ENCODE data around the gene PELI2.

The PELI2 gene

GRCh38 chr14:56208520-56208919 lies 90.3 kb downstream of the PELI2 start:
- DNase-seq, result no peak

DNA sequence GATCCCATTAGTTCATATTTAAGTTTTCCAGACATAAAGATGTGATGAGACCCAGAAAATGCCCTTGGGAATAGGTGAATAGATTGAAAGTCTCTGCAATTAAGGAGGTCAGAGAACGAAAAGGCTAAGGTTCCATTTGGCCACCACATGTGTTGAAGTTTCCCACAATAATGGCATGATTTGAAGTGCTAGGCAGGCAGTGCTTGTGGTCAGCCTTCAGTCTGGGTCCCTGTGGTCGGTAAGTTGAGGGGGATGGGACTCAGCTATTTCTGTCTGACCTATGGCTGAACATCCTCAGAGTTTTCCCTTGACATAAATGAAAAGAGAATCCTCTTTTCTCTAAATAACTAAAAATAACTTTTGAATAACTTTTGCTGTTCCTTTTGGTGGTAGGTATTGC lies 92.4 kb downstream of the PELI2 start:
- DNase-seq, result no peak

- no peak for DNase-seq
These were observed 92.9 kb downstream of the PELI2 start for GRCh38 chr14:56211084-56211483.

GRCh38 chr14:56211844-56212243 lies 93.6 kb downstream of the PELI2 start:
- DNase-seq, result no peak

- no peak for DNase-seq
These were observed 94.3 kb downstream of the PELI2 start for GRCh38 chr14:56212521-56212920.

GRCh38 chr14:56213306-56213705 lies 95.1 kb downstream of the PELI2 start:
- DNase-seq, result no peak

- no peak for DNase-seq
These were observed 97.0 kb downstream of the PELI2 start for GRCh38 chr14:56215180-56215579.

- peak; percentile 89 for DNase-seq
These were observed 98.6 kb downstream of the PELI2 start for GRCh38 chr14:56216626-56217379.

- no peak for DNase-seq
These were observed 99.3 kb downstream of the PELI2 start for GRCh38 chr14:56217380-56218045.

DNA sequence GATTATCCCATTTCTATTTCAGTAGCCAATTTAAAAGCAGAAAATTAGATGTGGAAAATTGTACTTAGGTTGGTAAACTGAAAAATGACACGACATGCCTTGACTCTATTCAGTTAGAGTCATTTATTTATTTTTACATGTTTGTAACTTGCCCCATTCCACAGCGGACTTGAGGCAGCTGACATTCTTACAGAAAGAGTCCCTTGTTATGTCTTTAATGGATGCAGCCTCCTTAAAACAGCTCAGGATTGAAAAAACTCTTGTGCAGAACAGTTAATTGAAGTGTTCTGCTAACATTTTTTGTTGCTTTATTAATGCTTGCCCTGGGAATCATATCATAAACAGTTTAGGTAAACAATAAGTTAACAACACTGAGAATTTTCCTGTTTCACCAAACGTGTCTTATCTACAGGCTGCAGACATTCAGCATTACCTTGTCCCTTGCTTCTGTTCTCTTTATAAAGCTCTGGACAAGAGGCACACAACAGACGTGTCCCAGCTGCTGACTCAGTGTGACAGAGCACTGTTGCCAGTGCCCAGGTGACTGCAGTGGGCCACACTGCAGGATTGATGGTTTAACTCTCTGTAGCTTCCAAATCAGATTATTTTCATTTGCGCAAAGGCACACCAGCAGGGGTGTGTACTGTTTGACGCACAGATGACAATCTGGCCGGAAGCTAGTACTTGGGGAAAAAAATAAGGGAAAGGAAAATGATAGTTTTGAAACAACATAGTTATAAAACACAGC lies 101.6 kb downstream of the PELI2 start:
- no peak for DNase-seq

- DNase-seq, result no peak
These were observed 103.3 kb downstream of the PELI2 start for GRCh38 chr14:56221382-56222128.

- DNase-seq, result peak; percentile 92
These were observed 106.0 kb downstream of the PELI2 start for GRCh38 chr14:56224229-56224628.

DNA sequence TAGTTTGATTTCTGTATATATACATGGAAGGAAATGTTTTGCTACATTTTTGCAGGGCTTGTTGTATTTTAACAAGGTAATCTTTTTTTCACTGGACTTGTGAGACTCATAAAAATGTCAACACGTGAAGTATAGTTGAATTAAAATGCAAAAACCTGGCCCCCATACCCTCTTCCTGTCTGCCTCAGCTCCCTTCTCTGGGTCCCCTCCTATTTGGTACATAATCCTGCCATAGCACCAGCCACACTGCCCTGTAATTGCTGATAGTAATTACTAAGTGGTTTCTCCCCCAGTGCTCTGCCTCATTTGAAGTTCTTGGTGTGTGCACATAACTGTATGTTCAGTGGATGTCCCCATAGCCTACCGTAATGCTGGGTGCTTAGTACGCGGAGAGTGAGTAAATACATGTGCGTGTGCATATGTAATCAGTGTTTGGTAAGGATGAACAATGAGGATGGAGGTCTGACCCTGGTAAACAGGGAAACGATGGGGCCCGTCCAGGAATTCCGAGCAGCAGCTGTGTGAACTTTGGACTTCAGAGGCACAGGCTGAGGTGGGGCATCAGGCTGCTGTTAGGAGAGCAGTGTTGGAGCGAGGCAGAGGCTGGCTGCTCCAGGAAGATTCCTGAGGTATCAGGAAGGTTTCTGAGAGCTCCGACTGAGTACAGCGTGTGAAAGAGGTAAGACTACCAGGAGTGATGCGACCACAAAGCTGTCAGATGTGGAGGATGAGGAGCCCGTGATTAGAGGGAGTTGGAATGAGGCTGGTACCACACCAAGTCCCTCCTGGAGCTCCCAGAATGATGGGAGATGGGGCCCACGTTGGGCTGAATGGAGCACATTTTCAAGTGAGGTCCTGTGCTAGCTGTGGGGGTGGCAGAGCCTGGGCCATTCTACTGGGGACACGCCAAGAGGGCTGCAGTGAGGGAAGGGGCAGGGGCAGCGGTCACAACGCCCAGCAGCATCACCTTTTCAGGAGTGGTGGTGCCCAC lies 106.8 kb downstream of the PELI2 start:
- DNase-seq, result peak; percentile 94

GRCh38 chr14:56235388-56235787 lies 117.2 kb downstream of the PELI2 start:
- no peak for DNase-seq

DNA sequence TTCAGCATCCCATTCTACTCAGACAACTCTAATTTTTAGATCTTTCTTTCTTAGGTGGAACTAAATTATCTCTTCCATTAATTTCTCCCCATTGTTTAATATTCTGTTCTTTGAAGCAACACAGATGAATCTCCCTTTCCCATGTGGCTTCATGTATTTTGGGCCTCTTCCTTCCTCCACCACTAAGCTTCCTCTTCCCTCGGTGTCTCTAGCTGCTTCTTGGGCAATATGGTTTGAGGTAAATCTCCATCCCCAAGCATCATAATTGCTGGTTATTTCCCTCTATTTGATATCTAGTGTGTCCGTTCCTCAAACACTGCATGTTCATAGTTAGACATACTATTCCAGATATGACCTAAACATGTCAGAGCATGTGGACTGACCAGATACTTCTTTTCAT lies 119.2 kb downstream of the PELI2 start:
- no peak for DNase-seq

- no peak for DNase-seq
These were observed 123.2 kb downstream of the PELI2 start for GRCh38 chr14:56241461-56241860.

GRCh38 chr14:56243110-56243509 lies 124.9 kb downstream of the PELI2 start:
- DNase-seq, result no peak

DNA sequence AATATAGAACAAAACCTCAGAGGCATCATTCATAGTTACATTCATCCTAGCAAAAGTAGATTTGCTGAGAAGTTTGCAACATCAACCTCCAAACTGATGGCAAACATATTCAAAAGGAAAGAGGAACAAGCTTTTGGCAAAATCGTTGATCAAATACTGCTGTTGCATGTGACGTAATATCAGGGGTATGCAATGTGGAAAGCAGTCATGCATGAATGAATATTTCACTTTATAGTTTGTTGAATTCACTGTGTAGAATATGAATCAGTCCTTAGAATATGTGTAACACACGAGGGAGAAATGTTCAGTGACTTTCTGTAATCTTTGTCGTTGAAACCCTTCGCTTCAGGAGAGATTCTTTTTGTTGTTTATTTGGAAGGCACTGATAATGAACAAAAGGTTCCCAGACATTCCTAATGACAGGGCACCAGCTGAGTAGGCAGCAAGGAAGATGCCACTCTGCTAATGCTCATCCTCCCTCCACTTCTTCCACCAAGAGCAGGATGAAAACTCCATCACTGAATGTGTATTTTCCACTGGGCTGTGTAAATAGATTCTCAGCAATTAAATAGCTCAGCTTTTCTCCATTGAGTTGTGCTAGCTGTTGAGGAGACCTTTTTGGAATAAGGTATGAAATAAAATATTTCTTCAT lies 126.1 kb downstream of the PELI2 start:
- DNase-seq, result no peak

GRCh38 chr14:56247495-56248200 lies 129.4 kb downstream of the PELI2 start:
- DNase-seq, result peak; percentile 34

DNA sequence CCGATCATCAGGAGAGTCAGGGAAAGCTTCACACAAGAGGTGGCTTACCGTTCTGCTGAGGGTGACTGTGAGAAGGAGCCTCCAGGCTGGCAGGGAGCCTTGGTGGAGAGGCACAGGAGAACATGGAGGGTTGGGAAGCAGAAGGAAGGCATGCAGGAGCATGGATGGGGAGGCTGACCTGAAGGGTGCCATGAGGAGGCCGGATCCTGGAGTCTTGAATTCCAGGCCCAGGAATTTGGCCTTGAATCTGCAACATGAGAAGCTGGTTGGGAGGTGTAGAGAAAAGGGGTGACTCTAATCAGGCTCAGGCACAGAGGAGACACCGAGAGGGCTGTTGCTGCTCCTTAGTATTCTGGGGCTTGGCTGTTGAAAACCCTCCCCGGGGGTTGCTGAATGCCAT lies 130.2 kb downstream of the PELI2 start:
- no peak for DNase-seq

DNA sequence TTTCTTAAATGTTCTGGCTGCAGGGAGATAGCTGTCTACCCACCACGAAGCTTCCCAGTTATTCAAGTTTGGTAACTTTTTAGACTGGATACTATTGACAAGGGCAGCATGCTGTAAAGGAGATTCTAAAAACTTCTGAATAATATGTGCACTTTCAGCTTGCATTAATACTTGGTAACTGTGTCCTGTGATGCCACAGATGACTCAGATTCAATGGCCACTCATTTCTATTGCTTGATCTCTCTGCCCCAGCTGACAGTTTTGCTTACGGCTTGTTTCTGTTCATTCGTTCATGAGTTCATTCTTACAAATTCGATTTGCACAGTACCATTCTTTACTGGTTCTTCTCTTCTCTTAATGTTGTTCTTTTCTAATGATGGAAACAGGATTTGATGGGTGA lies 142.8 kb downstream of the PELI2 start:
- DNase-seq, result no peak

All from NCI-H69 (cell line).